ENCODE measurements around the gene SLC35A5. TPM values are rescaled to one million over a fixed set of nuclear protein-coding genes. Genes with fewer than 3 reads are reported as not detected.

SLC35A5 gene
- total and polyA plus RNA-seq, 4 donors = 11.7 to 25.4 (median 16.4) TPM

DNA sequence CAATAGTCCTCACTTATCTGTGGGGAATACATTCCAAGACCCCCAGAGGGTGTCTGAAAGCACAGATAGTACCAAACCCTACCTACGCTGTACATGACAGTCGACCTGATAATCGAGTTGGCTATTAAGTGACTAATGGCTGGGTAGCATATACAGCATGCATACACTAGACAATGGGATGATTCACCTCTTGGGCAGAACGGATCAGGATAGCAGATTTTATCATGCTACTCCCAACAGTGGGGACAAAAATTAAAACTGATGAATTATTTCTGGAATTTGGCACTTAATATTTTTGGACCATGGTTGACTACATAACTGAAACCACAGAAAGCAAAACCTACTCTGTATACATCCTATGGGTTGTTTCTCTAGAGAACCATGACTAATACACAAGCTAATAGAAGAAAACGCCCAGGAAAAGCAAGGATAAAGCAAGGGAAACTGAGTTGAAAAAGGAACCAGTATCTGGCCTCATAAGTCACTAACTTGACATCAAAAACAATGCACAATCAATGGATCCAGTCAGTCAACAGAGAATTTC, 15.6 kb upstream of the SLC35A5 start:
- no peak overlapping the region for H3K4me3 ChIP-seq (ENCODE audit: low read depth in 1 of 3, low read length in 3 of 3)
- H3K36me3 ChIP-seq (ENCODE audit: control insufficient read depth in 4 of 4, insufficient read depth in 3 of 4, low read depth in 1 of 4, low read length in 3 of 4) = peaks cover 1 to 30% (median 24%) of the 10 kb centered on the region in 4 donors
- no peak for DNase-seq (ENCODE audit: low spot score)
- H3K9me3 ChIP-seq (ENCODE audit: control insufficient read depth in 4 of 4, low read length in 3 of 4) = no peaks in the 10 kb centered on the region
- 96% methylated on average over 5 of the region's 5 CpGs for WGBS
- no peaks in the 10 kb centered on the region for H3K27me3 ChIP-seq (ENCODE audit: control insufficient read depth in 4 of 4, insufficient read depth in 4 of 4, low read length in 3 of 4)
- H3K9ac ChIP-seq (ENCODE audit: low read depth in 1 of 2, low read length in 2 of 2) = no peak overlapping the region
- TF ChIP-seq FOXA1 (IDR thresholded peaks at IDR 0.05) = no peak
- no peak for TF ChIP-seq TAF1 (conservative IDR thresholded peaks at IDR 0.05)
- no peak for TF ChIP-seq YY1 (IDR thresholded peaks at IDR 0.05)
- no peak for TF ChIP-seq JUND (IDR thresholded peaks at IDR 0.05)
- TF ChIP-seq ZBTB33 (IDR thresholded peaks at IDR 0.05) = no peak
- TF ChIP-seq HNF4A (conservative IDR thresholded peaks at IDR 0.05) = no peak
- no peak for TF ChIP-seq RXRA (IDR thresholded peaks at IDR 0.05)
- no peak for TF ChIP-seq SP1 (IDR thresholded peaks at IDR 0.05)
- TF ChIP-seq, protein P1, sequence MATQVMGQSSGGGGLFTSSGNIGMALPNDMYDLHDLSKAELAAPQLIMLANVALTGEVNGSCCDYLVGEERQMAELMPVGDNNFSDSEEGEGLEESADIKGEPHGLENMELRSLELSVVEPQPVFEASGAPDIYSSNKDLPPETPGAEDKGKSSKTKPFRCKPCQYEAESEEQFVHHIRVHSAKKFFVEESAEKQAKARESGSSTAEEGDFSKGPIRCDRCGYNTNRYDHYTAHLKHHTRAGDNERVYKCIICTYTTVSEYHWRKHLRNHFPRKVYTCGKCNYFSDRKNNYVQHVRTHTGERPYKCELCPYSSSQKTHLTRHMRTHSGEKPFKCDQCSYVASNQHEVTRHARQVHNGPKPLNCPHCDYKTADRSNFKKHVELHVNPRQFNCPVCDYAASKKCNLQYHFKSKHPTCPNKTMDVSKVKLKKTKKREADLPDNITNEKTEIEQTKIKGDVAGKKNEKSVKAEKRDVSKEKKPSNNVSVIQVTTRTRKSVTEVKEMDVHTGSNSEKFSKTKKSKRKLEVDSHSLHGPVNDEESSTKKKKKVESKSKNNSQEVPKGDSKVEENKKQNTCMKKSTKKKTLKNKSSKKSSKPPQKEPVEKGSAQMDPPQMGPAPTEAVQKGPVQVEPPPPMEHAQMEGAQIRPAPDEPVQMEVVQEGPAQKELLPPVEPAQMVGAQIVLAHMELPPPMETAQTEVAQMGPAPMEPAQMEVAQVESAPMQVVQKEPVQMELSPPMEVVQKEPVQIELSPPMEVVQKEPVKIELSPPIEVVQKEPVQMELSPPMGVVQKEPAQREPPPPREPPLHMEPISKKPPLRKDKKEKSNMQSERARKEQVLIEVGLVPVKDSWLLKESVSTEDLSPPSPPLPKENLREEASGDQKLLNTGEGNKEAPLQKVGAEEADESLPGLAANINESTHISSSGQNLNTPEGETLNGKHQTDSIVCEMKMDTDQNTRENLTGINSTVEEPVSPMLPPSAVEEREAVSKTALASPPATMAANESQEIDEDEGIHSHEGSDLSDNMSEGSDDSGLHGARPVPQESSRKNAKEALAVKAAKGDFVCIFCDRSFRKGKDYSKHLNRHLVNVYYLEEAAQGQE (IDR thresholded peaks at IDR 0.05) = no peak
- TF ChIP-seq FOXA2 (IDR thresholded peaks at IDR 0.05) = no peak
- TF ChIP-seq, protein P2, sequence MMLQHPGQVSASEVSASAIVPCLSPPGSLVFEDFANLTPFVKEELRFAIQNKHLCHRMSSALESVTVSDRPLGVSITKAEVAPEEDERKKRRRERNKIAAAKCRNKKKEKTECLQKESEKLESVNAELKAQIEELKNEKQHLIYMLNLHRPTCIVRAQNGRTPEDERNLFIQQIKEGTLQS (IDR thresholded peaks at IDR 0.05) = no peak
- no peak for TF ChIP-seq CTCF (IDR thresholded peaks at IDR 0.05; ENCODE audit: low read depth, low read length, missing input control)
- TF ChIP-seq, protein P3, sequence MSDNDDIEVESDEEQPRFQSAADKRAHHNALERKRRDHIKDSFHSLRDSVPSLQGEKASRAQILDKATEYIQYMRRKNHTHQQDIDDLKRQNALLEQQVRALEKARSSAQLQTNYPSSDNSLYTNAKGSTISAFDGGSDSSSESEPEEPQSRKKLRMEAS (IDR thresholded peaks at IDR 0.05) = no peak
- TF ChIP-seq NR2F2 (IDR thresholded peaks at IDR 0.05) = no peak
- TF ChIP-seq EGR1 (IDR thresholded peaks at IDR 0.05; ENCODE audit: low read depth in 2 of 2) = no peak
- TF ChIP-seq GABPA (IDR thresholded peaks at IDR 0.05 in 1 of 2, conservative IDR thresholded peaks at IDR 0.05 in 1 of 2) = no peak
- TF ChIP-seq HNF4G (IDR thresholded peaks at IDR 0.05) = no peak
- no peak for TF ChIP-seq RAD21 (IDR thresholded peaks at IDR 0.05)
- no peak overlapping the region for H3K27ac ChIP-seq (ENCODE audit: low read depth in 1 of 2, low read length in 2 of 2)
- peaks cover 0 to 1% (median 0%) of the 10 kb centered on the region in 4 donors for H3K4me1 ChIP-seq (ENCODE audit: control insufficient read depth in 4 of 4, insufficient read depth in 4 of 4, low read length in 3 of 4)

Data from liver (tissue), 9 donors.